KMS-11 (cell line): ENCODE results near the gene DCP1A.
A peak's percentile ranks its signal among the peaks of the same experiment; 100 is the strongest.
"Not testable (repeated sequence)": the region's sequence is repeated elsewhere in the genome, so short reads cannot be mapped to it uniquely, and the experiment has no call there.

Experiments
- H2AFZ ChIP-seq: fragments of 200-600 bp; sonication (generic); 2 replicates; pipeline ENCODE4 v1.6.1; 2016; ENCODE audit warnings: antibody characterized with exemption, mixed run types, low read depth
- H3K27ac ChIP-seq: fragments of 200-600 bp; sonication (generic); 2 replicates; pipeline ENCODE4 v1.6.1; 2016; ENCODE audit warnings: mild to moderate bottlenecking, mixed run types
- H3K27me3 ChIP-seq: fragments of 200-600 bp; sonication (generic); 2 replicates; pipeline ENCODE4 v1.6.1; 2017; ENCODE audit warnings: mild to moderate bottlenecking, low read depth, mixed run types, moderate library complexity; ENCODE audit not compliant: insufficient read depth
- H3K36me3 ChIP-seq: fragments of 200-600 bp; sonication (generic); 2 replicates; pipeline ENCODE4 v1.6.1; 2017; ENCODE audit warnings: mild to moderate bottlenecking, mixed run types; ENCODE audit not compliant: insufficient read depth
- H3K4me1 ChIP-seq: fragments of 200-600 bp; sonication (generic); 2 replicates; pipeline ENCODE4 v1.6.1; 2016; ENCODE audit warnings: mild to moderate bottlenecking, low read depth, mixed run types; ENCODE audit not compliant: poor library complexity, severe bottlenecking
- H3K4me2 ChIP-seq: fragments of 200-600 bp; sonication (generic); 2 replicates; pipeline ENCODE4 v1.7.0; 2016; ENCODE audit warnings: mild to moderate bottlenecking, mixed run types
- H3K4me3 ChIP-seq: fragments of 200-600 bp; sonication (generic); IDR thresholded peaks from 2 replicates; pipeline ENCODE4 v1.6.1; 2017; ENCODE audit warnings: low read depth, low read length, mixed read lengths; ENCODE audit not compliant: insufficient read depth
- H3K79me2 ChIP-seq: fragments of 200-600 bp; sonication (generic); 2 replicates; pipeline ENCODE4 v1.6.1; 2016; ENCODE audit warnings: low read depth, mixed run types; ENCODE audit not compliant: insufficient read depth
- H3K9ac ChIP-seq: fragments of 200-600 bp; sonication (generic); 2 replicates; pipeline ENCODE4 v1.6.1; 2016; ENCODE audit warnings: mild to moderate bottlenecking, mixed run types
- H4K20me1 ChIP-seq: fragments of 200-600 bp; sonication (generic); 2 replicates; pipeline ENCODE4 v1.6.1; 2016; ENCODE audit warnings: mild to moderate bottlenecking, mixed run types; ENCODE audit not compliant: insufficient read depth
- TF ChIP-seq, protein P1 (sequence below): fragments of 200-600 bp; sonication (generic); conservative IDR thresholded peaks from 2 replicates; pipeline ENCODE4 v1.6.1; 2017; ENCODE audit warnings: low read depth, mild to moderate bottlenecking, antibody characterized with exemption, low read length, moderate library complexity, mixed read lengths

Gene DCP1A

DNA sequence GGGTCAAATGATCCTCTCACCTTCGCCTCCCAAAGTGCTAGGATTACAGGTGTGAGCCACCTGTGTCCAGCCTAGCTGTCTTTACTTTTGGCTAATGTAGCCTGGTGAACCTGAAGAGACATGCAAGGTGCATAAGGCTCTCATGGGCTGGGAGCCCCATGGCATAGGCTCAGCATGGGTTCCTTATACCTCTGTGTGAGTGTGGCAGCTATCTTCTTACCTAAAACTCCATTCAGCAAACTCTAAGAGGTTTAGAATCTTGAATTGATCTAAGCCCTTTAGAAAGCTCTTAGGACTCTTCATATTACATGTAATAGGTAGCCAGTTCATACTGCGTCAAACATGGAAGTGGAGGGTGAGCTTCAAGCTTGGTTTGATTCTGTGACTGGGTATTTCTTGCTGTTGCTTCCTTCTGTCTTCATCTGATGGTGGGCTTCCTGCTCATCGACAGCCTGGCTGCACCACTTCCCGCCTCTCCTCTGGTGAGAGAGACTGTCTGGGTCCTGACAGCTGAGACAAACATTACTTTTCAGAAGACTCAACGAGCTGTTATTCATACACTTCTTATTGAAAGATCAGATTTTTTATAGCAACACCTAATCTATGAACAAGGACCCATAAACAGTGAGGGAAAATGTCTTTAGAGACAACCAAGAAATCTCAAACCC, 72.3 kb downstream of the DCP1A start:
- no peak overlapping the region for H3K9ac ChIP-seq
- no peak overlapping the region for H2AFZ ChIP-seq
- TF ChIP-seq, protein P1, sequence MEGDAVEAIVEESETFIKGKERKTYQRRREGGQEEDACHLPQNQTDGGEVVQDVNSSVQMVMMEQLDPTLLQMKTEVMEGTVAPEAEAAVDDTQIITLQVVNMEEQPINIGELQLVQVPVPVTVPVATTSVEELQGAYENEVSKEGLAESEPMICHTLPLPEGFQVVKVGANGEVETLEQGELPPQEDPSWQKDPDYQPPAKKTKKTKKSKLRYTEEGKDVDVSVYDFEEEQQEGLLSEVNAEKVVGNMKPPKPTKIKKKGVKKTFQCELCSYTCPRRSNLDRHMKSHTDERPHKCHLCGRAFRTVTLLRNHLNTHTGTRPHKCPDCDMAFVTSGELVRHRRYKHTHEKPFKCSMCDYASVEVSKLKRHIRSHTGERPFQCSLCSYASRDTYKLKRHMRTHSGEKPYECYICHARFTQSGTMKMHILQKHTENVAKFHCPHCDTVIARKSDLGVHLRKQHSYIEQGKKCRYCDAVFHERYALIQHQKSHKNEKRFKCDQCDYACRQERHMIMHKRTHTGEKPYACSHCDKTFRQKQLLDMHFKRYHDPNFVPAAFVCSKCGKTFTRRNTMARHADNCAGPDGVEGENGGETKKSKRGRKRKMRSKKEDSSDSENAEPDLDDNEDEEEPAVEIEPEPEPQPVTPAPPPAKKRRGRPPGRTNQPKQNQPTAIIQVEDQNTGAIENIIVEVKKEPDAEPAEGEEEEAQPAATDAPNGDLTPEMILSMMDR, result no peak
- H3K4me1 ChIP-seq, result peaks cover 15% of the 10 kb centered on the region
- no peaks in the 10 kb centered on the region for H3K36me3 ChIP-seq
- H3K27me3 ChIP-seq, result no peaks in the 10 kb centered on the region
- no peak overlapping the region for H3K27ac ChIP-seq
- no peaks in the 10 kb centered on the region for H3K79me2 ChIP-seq
- no peak overlapping the region for H3K4me3 ChIP-seq
- no peak overlapping the region for H3K4me2 ChIP-seq
- H4K20me1 ChIP-seq, result no peaks in the 10 kb centered on the region

DNA sequence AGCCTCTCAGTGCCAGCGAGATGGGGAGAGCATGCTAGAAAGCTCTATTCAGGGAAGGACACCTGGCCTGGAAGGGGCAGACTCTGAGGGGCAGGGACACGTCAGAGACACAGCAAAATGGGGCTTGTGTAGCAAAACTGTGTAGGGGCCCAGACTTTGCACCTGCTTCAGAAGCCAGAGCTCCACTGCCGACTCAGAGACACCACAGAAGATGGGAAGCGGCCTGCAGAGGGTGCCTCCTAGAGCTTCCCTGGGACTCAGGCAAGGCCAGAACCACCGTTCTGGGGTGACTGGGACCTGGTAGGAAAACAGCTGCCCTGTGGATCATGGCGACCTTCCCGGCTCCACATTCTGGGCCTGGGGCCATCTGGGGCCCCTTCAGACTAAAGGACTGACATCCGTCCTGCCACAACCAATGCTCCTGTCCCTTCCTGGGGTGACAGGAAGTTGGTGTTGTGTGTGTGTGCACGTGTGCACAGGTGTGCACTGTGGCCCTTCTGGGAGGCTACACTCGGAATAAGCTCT, 74.1 kb downstream of the DCP1A start:
- Histone ChIP-seq H3K27me3 (no peaks in the 10 kb centered on the region), H3K4me1 (peaks cover 28% of the 10 kb centered on the region), H3K27ac (no peak overlapping the region), H3K36me3 (no peaks in the 10 kb centered on the region), H3K9ac (no peak overlapping the region), H2AFZ (no peak overlapping the region), H3K79me2 (no peaks in the 10 kb centered on the region), H3K4me3 (no peak overlapping the region), H4K20me1 (no peaks in the 10 kb centered on the region), H3K4me2 (no peak overlapping the region)
- TF ChIP-seq, protein P1, result no peak

DNA sequence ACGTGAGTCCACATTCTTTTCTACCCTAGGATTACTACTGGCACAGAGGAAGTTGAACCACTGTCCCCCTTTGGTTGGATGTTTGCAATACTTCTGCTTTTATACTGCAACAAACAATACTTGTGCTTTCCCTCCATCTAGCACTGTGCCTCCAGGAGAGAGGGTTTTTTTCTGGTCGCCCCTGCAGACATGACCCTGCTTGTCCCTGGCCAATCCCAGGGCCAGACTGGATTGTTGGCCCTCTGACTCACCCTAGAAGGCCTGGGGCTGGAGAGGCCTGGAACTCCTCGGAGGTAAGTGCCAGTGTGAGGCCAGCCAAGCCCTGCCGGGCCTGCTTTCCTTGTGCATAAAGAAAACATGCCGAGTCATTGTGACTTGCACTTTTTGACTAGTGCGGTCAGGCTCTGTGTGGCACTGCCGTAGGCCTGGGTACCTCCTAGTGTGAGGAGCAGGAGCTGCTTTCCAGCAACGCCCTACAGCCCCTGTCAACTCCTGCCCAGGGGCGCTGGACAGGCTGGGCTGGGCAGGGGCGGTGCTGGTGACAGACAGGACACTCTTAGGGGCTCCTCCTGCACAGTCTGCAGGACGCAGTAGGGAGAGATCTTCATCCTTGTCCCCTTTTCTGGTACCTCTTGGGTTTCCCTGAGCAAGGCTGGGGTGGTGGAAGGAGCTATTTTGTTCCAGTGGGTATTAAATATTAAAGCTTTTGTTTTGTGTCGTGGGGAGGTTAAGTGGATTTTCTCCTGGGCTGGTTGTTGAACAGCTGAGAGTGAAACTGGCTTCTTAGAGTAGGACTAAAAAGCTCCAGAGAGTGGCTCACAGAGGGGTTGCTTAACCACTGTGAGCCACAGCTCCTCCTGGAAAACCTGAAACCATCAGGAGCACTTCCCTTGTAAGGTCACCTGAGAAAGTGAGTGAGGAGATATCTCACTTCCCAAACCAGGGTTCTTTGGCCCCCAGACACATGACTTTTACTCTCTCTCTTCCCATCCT, 77.2 kb downstream of the DCP1A start:
- TF ChIP-seq, protein P1, result no peak
- Histone ChIP-seq H3K36me3 (no peaks in the 10 kb centered on the region), H3K79me2 (no peaks in the 10 kb centered on the region), H3K4me3 (peak overlapping the region; percentile 28), H3K4me2 (peak overlapping the region; percentile 92), H2AFZ (peak overlapping the region; percentile 76), H3K27ac (peak overlapping the region; percentile 100), H3K27me3 (no peaks in the 10 kb centered on the region), H3K4me1 (peaks cover 28% of the 10 kb centered on the region), H3K9ac (peak overlapping the region; percentile 96), H4K20me1 (no peaks in the 10 kb centered on the region)

DNA sequence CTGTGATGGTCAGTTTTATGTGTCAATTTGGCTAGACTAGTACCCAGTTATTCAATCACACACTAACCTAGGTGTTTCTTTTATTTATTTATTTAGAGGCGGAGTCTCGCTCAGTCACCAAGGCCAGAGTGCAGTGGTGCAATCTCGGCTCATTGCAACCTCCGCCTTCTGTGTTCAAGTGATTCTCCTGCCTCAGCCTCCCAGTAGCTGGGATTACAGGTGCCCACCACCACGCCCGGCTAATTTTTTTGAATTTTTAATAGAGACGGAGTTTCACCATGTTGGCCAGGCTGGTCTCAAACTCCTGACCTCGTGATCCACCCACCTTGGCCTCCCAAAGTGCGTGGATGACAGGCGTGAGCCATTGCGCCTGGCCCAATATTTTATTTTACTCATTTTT, 78.2 kb downstream of the DCP1A start:
- not testable (repeated sequence) for H3K4me3 ChIP-seq, H3K36me3 ChIP-seq, H2AFZ ChIP-seq, H4K20me1 ChIP-seq, H3K27me3 ChIP-seq, H3K79me2 ChIP-seq
- Histone ChIP-seq H3K9ac (peak overlapping the region; percentile 96; the same call in 1 of the 2 replicates), H3K27ac (peak overlapping the region; percentile 100), H3K4me1 (peaks cover 28% of the 10 kb centered on the region), H3K4me2 (peak overlapping the region; percentile 92; the same call in 1 of the 2 replicates)
